GM18873 (cell line): ENCODE data around the gene PCSK6.
"Not testable (repeated sequence)": the region's sequence is repeated elsewhere in the genome, so short reads cannot be mapped to it uniquely, and the experiment has no call there.

Experiments
- ATAC-seq: cut with Tn5 transposase; IDR thresholded peaks from one replicate; pipeline ENCODE4 v1.9.1; 2021; ENCODE audit warnings: mild to moderate bottlenecking, moderate library complexity, moderate number of reproducible peaks; ENCODE audit not compliant: unreplicated experiment, low FRiP score

The PCSK6 gene

GRCh38 chr15:101370330-101371024 lies 119.0 kb downstream of the PCSK6 start:
- ATAC-seq: no peak

- no peak for ATAC-seq
Measured at GRCh38 chr15:101369676-101370075, 119.8 kb downstream of the PCSK6 start.

- ATAC-seq: no peak
Measured at GRCh38 chr15:101368861-101369642, 120.5 kb downstream of the PCSK6 start.

- no peak for ATAC-seq
Measured at GRCh38 chr15:101368086-101368780, 121.3 kb downstream of the PCSK6 start.

GRCh38 chr15:101366853-101367252 lies 122.7 kb downstream of the PCSK6 start:
- no peak for ATAC-seq

- ATAC-seq: no peak
Measured at GRCh38 chr15:101362986-101363566, 126.4 kb downstream of the PCSK6 start.

GRCh38 chr15:101362359-101362758 lies 127.1 kb downstream of the PCSK6 start:
- ATAC-seq: no peak

- no peak for ATAC-seq
Measured at GRCh38 chr15:101361418-101361817, 128.1 kb downstream of the PCSK6 start.

- no peak for ATAC-seq
Measured at GRCh38 chr15:101359365-101359947, 130.1 kb downstream of the PCSK6 start.

GRCh38 chr15:101358895-101359294 lies 130.6 kb downstream of the PCSK6 start:
- ATAC-seq: no peak

GRCh38 chr15:101357885-101358284 lies 131.6 kb downstream of the PCSK6 start:
- ATAC-seq: no peak

- no peak for ATAC-seq
Measured at GRCh38 chr15:101357333-101357732, 132.2 kb downstream of the PCSK6 start.

- ATAC-seq: not testable (repeated sequence)
Measured at GRCh38 chr15:101356512-101357172, 132.9 kb downstream of the PCSK6 start.

- ATAC-seq: no peak
Measured at GRCh38 chr15:101355678-101356464, 133.6 kb downstream of the PCSK6 start.

- ATAC-seq: no peak
Measured at GRCh38 chr15:101354891-101355623, 134.4 kb downstream of the PCSK6 start.

- ATAC-seq: no peak
Measured at GRCh38 chr15:101353240-101353639, 136.3 kb downstream of the PCSK6 start.

- no peak for ATAC-seq
Measured at GRCh38 chr15:101351736-101352135, 137.8 kb downstream of the PCSK6 start.

GRCh38 chr15:101349047-101349951 lies 140.2 kb downstream of the PCSK6 start:
- ATAC-seq: no peak
